ACHN (cell line): ENCODE data around the gene FILIP1L.
"Not testable (repeated sequence)": the region's sequence is repeated elsewhere in the genome, so short reads cannot be mapped to it uniquely, and the experiment has no call there.

Experiments
- DNase-seq: peaks from one replicate; pipeline ENCODE4 v3.0.0-alpha.2; 2015
- in situ Hi-C: cut with HindIII; loops from 2 replicates; pipeline ENCODE4 v1.10.0; 2017; ENCODE audit warnings: low sequenced_read_pairs, low pct_ligation_motif_present, low pct_unique_long_range_greater_than_20kb

Gene FILIP1L

GRCh38 chr3:99854756-99855298 is 259.5 kb downstream of the FILIP1L start:
- in situ Hi-C loops, result no loop called here
- no peak for DNase-seq

- in situ Hi-C loops, result no loop called here
- DNase-seq, result no peak
Observed at GRCh38 chr3:99852851-99853250, 261.4 kb downstream of the FILIP1L start.

- in situ Hi-C loops, result no loop called here
- no peak for DNase-seq
Observed at GRCh38 chr3:99851955-99852354, 262.3 kb downstream of the FILIP1L start.

GRCh38 chr3:99850608-99851007 is 263.7 kb downstream of the FILIP1L start:
- in situ Hi-C loops, result no loop called here
- no peak for DNase-seq

- in situ Hi-C loops, result no loop called here
- no peak for DNase-seq
Observed at GRCh38 chr3:99848433-99848832, 265.9 kb downstream of the FILIP1L start.

GRCh38 chr3:99846477-99847160 is 267.7 kb downstream of the FILIP1L start:
- DNase-seq, result no peak
- in situ Hi-C loops, result no loop called here

GRCh38 chr3:99845999-99846398 is 268.3 kb downstream of the FILIP1L start:
- in situ Hi-C loops, result no loop called here
- no peak for DNase-seq

- DNase-seq, result no peak
- in situ Hi-C loops, result no loop called here
Observed at GRCh38 chr3:99845331-99845730, 269.0 kb downstream of the FILIP1L start.

GRCh38 chr3:99843590-99844258 is 270.6 kb downstream of the FILIP1L start:
- no peak for DNase-seq
- in situ Hi-C loops, result no loop called here

- in situ Hi-C loops, result no loop called here
- DNase-seq, result peak; percentile 59
Observed at GRCh38 chr3:99842826-99843589, 271.3 kb downstream of the FILIP1L start.

- DNase-seq, in situ Hi-C loops: not testable (repeated sequence)
Observed at GRCh38 chr3:99841949-99842348, 272.4 kb downstream of the FILIP1L start.

- DNase-seq, result no peak
- in situ Hi-C loops, result no loop called here
Observed at GRCh38 chr3:99839613-99840012, 274.7 kb downstream of the FILIP1L start.

- DNase-seq, result no peak
- in situ Hi-C loops, result no loop called here
Observed at GRCh38 chr3:99838755-99839154, 275.5 kb downstream of the FILIP1L start.

- in situ Hi-C loops, result no loop called here
Observed at GRCh38 chr3:99837715-99838114, 276.6 kb downstream of the FILIP1L start.

GRCh38 chr3:99836681-99837080 is 277.6 kb downstream of the FILIP1L start:
- no peak for DNase-seq
- in situ Hi-C loops, result no loop called here

More at GRCh38 chr3:99837715-99838114, 276.6 kb downstream of the FILIP1L start:
- no peak for DNase-seq

GRCh38 chr3:99834211-99834957 is 279.9 kb downstream of the FILIP1L start:
- no peak for DNase-seq
- in situ Hi-C loops, result no loop called here

- in situ Hi-C loops, result no loop called here
- no peak for DNase-seq
Observed at GRCh38 chr3:99833617-99834205, 280.6 kb downstream of the FILIP1L start.

- in situ Hi-C loops, result no loop called here
Observed at GRCh38 chr3:99829844-99830243, 284.5 kb downstream of the FILIP1L start.

More at GRCh38 chr3:99829844-99830243, 284.5 kb downstream of the FILIP1L start:
- DNase-seq, result no peak
